ENCODE results near the gene SLC8A1.
"Not testable (repeated sequence)": the region's sequence is repeated elsewhere in the genome, so short reads cannot be mapped to it uniquely, and the experiment has no call there.

SLC8A1 gene

GRCh38 chr2:40095000-40095399 lies 356.9 kb downstream of the SLC8A1 start:
- no peak for DNase-seq

GRCh38 chr2:40094451-40094850 lies 357.4 kb downstream of the SLC8A1 start:
- no peak for DNase-seq

GRCh38 chr2:40093021-40093675 lies 358.7 kb downstream of the SLC8A1 start:
- no peak for DNase-seq

- DNase-seq, result no peak
Observed at GRCh38 chr2:40090044-40090443, 361.8 kb downstream of the SLC8A1 start.

GRCh38 chr2:40087927-40088326 lies 364.0 kb downstream of the SLC8A1 start:
- DNase-seq, result no peak

GRCh38 chr2:40087434-40087833 lies 364.5 kb downstream of the SLC8A1 start:
- DNase-seq, result no peak

GRCh38 chr2:40085786-40086185 lies 366.1 kb downstream of the SLC8A1 start:
- DNase-seq, result no peak

GRCh38 chr2:40073336-40073735 lies 378.6 kb downstream of the SLC8A1 start:
- DNase-seq, result not testable (repeated sequence)

GRCh38 chr2:40072442-40073232 lies 379.3 kb downstream of the SLC8A1 start:
- no peak for DNase-seq

GRCh38 chr2:40062381-40062780 lies 389.5 kb downstream of the SLC8A1 start:
- no peak for DNase-seq

GRCh38 chr2:40049781-40050180 lies 402.1 kb downstream of the SLC8A1 start:
- no peak for DNase-seq

- no peak for DNase-seq
Observed at GRCh38 chr2:40048506-40048905, 403.4 kb downstream of the SLC8A1 start.

- DNase-seq, result no peak
Observed at GRCh38 chr2:40047406-40047805, 404.5 kb downstream of the SLC8A1 start.

All from left hindlimb (tissue), 1 donor.